H1 (cell line): Measurements from ENCODE around the gene SLC1A2. TPM values are rescaled to one million over a fixed set of nuclear protein-coding genes. Genes with fewer than 3 reads are reported as not detected.

Experiments
- CTCF ChIA-PET: fragments of 300-600 bp; sonication (Branson Sonifier 250); formaldehyde crosslinking; loops from one replicate; lab custom pipeline; 2021; ENCODE audit not compliant: partially characterized antibody; lab: Charles Lee
- POLR2A ChIA-PET: fragments of 300-600 bp; sonication (Branson Sonifier 250); formaldehyde crosslinking; loops from one replicate; lab custom pipeline; 2021; ENCODE audit warnings: inconsistent platforms; ENCODE audit not compliant: partially characterized antibody; lab: Charles Lee
- DNase-seq, 2 experiments: peaks; one replicate each; pipeline versions ENCODE4 v3.0.0 to v3.0.0-alpha.2; 2010 to 2022; ENCODE audit warnings: low spot score in 2 of 2, low read depth in 1 of 2, mixed read lengths in 1 of 2
- FAIRE-seq: peaks from 2 replicates; lab custom pipeline; 2011; peaks lifted over from hg19 to GRCh38; lab: Jason Lieb, UNC
- H2AFZ ChIP-seq: 2 replicates; pipeline ENCODE4 v1.8.1; 2012; ENCODE audit warnings: low read length, inconsistent platforms
- H2AK5ac ChIP-seq: 2 replicates; pipeline ENCODE4 v1.6.1; 2013; ENCODE audit warnings: low read depth, low read length
- H2BK120ac ChIP-seq: replicated peaks from 2 replicates; pipeline ENCODE3; 2013; ENCODE audit warnings: low read depth, low read length, inconsistent platforms
- H2BK12ac ChIP-seq: 2 replicates; pipeline ENCODE4 v1.6.1; 2013; ENCODE audit warnings: low read depth, low read length
- H2BK15ac ChIP-seq: 2 replicates; pipeline ENCODE4 v1.6.1; 2013; ENCODE audit warnings: low read length
- H2BK20ac ChIP-seq: 2 replicates; pipeline ENCODE4 v1.6.1; 2013; ENCODE audit warnings: low read length
- H2BK5ac ChIP-seq: 2 replicates; pipeline ENCODE4 v1.6.1; 2013; ENCODE audit warnings: low read depth, low read length
- H3K14ac ChIP-seq: 2 replicates; pipeline ENCODE4 v1.6.1; 2013; ENCODE audit warnings: inconsistent platforms; ENCODE audit not compliant: insufficient read length
- H3K18ac ChIP-seq: 2 replicates; pipeline ENCODE4 v1.6.1; 2013; ENCODE audit warnings: low read length; ENCODE audit errors: extremely low read depth
- H3K23ac ChIP-seq: 2 replicates; pipeline ENCODE4 v1.6.1; 2013; ENCODE audit warnings: inconsistent platforms; ENCODE audit not compliant: insufficient read length
- H3K23me2 ChIP-seq: 2 replicates; pipeline ENCODE4 v1.6.1; 2013; ENCODE audit warnings: low read depth, low read length
- H3K27ac ChIP-seq: 2 replicates; pipeline ENCODE4 v1.6.1; 2011; ENCODE audit warnings: low read depth, low read length, inconsistent platforms
- H3K27me3 ChIP-seq, 4 experiments: replicated peaks in 1 of 4; 1 replicate in 1 of 4; 2 replicates in 3 of 4; pipeline versions ENCODE4 v1.6.1 to v1.8.1; 2011 to 2013; ENCODE audit warnings: low read length in 3 of 4, mild to moderate bottlenecking in 3 of 4, inconsistent platforms in 2 of 4, mixed read lengths in 2 of 4, moderate library complexity in 1 of 4; ENCODE audit not compliant: control insufficient read depth in 3 of 4, insufficient read depth in 3 of 4; ENCODE audit errors: extremely low read depth in 1 of 4
- H3K36me3 ChIP-seq, 4 experiments: 2 replicates each; pipeline versions ENCODE4 v1.6.1 to v1.8.1; 2011 to 2013; ENCODE audit warnings: mild to moderate bottlenecking in 4 of 4, low read length in 3 of 4, moderate library complexity in 2 of 4, control low read depth in 1 of 4, inconsistent platforms in 1 of 4; ENCODE audit not compliant: insufficient read depth in 4 of 4, control insufficient read depth in 2 of 4
- H3K4ac ChIP-seq: replicated peaks from 2 replicates; pipeline ENCODE3; 2013; ENCODE audit warnings: low read length, low read depth, mixed read lengths, inconsistent platforms; ENCODE audit not compliant: insufficient read length
- H3K4me1 ChIP-seq, 4 experiments: replicated peaks in 1 of 4; 1 replicate in 1 of 4; 2 replicates in 3 of 4; pipeline versions ENCODE4 v1.6.1 to v1.8.1; 2011 to 2013; ENCODE audit warnings: low read length in 3 of 4, inconsistent platforms in 2 of 4, mixed read lengths in 1 of 4; ENCODE audit not compliant: insufficient read depth in 4 of 4, control insufficient read depth in 3 of 4
- H3K4me2 ChIP-seq, 2 experiments: 2 replicates each; pipeline versions ENCODE4 v1.6.1 to v1.8.1; 2011 to 2013; ENCODE audit warnings: low read depth in 2 of 2, low read length in 2 of 2, control low read depth in 1 of 2, inconsistent platforms in 1 of 2, mild to moderate bottlenecking in 1 of 2; ENCODE audit not compliant: insufficient read depth in 1 of 2
- H3K4me3 ChIP-seq, 4 experiments: fragments of 200-600, 300-600 bp in 1 of 4; sonication (generic), shearing (Covaris generic), sonication (Bioruptor Twin) in 1 of 4; 2 replicates each; pipeline versions ENCODE4 v1.5.1 to v1.8.1; 2011 to 2016; ENCODE audit warnings: low read length in 4 of 4, low read depth in 3 of 4, control low read depth in 2 of 4, inconsistent platforms in 2 of 4, mild to moderate bottlenecking in 2 of 4, mixed read lengths in 1 of 4, moderate library complexity in 1 of 4; ENCODE audit not compliant: insufficient read depth in 2 of 4; ENCODE audit errors: extremely low read depth in 1 of 4
- H3K56ac ChIP-seq: replicated peaks from 2 replicates; pipeline ENCODE3; 2013; ENCODE audit warnings: low read depth, mild to moderate bottlenecking, mixed read lengths, low read length, inconsistent platforms; ENCODE audit not compliant: insufficient read length
- H3K79me1 ChIP-seq: 2 replicates; pipeline ENCODE4 v1.6.1; 2013; ENCODE audit warnings: low read depth, low read length, control low read depth
- H3K79me2 ChIP-seq, 2 experiments: 2 replicates each; pipeline versions ENCODE4 v1.6.1 to v1.8.1; 2012 to 2013; ENCODE audit warnings: low read length in 2 of 2, mild to moderate bottlenecking in 2 of 2, inconsistent platforms in 1 of 2; ENCODE audit not compliant: insufficient read depth in 2 of 2, control insufficient read depth in 1 of 2
- H3K9ac ChIP-seq, 4 experiments: replicated peaks in 1 of 4; 1 replicate in 1 of 4; 2 replicates in 3 of 4; pipeline versions ENCODE4 v1.6.1 to v1.8.1; 2011 to 2013; ENCODE audit warnings: low read depth in 3 of 4, low read length in 3 of 4, control low read depth in 2 of 4, mild to moderate bottlenecking in 2 of 4, moderate library complexity in 2 of 4, inconsistent platforms in 1 of 4; ENCODE audit errors: extremely low read depth in 1 of 4
- H3K9me3 ChIP-seq, 2 experiments: 2 replicates each; pipeline versions ENCODE4 v1.6.1 to v1.8.1; 2012 to 2013; ENCODE audit warnings: mild to moderate bottlenecking in 2 of 2, moderate library complexity in 2 of 2, control low read depth in 1 of 2, inconsistent platforms in 1 of 2, low read depth in 1 of 2, low read length in 1 of 2, mixed read lengths in 1 of 2; ENCODE audit not compliant: insufficient read depth in 2 of 2
- H4K20me1 ChIP-seq, 2 experiments: replicated peaks in 1 of 2; 2 replicates each; pipeline versions ENCODE3 to v1.8.1; 2011 to 2013; ENCODE audit warnings: inconsistent platforms in 2 of 2, low read length in 2 of 2, mild to moderate bottlenecking in 1 of 2; ENCODE audit not compliant: insufficient read depth in 2 of 2, control insufficient read depth in 1 of 2
- H4K5ac ChIP-seq: 2 replicates; pipeline ENCODE4 v1.6.1; 2013; ENCODE audit warnings: low read length, low read depth, mixed read lengths, inconsistent platforms; ENCODE audit not compliant: insufficient read length
- H4K8ac ChIP-seq: 2 replicates; pipeline ENCODE4 v1.8.0; 2013; ENCODE audit warnings: mild to moderate bottlenecking, moderate library complexity, low read length, inconsistent platforms; ENCODE audit not compliant: insufficient read depth; ENCODE audit errors: extremely low read depth
- H4K91ac ChIP-seq: replicated peaks from 2 replicates; pipeline ENCODE3; 2013; ENCODE audit warnings: low read length, mixed read lengths, inconsistent platforms; ENCODE audit not compliant: insufficient read length
- ASH2L ChIP-seq: fragments of 200-600, 300-600 bp; sonication (generic); IDR thresholded peaks from one replicate; pipeline ENCODE4 v1.7.1; 2017; ENCODE audit warnings: low read length
- BACH1 ChIP-seq: IDR thresholded peaks from 2 replicates; pipeline ENCODE4 v1.6.1; 2012; ENCODE audit warnings: low read length, improper control_type of control experiment
- BCL11A ChIP-seq, 2 experiments: IDR thresholded peaks; one replicate each; pipeline ENCODE4 v1.6.1; 2011; ENCODE audit warnings: low read depth in 2 of 2, low read length in 2 of 2, mild to moderate bottlenecking in 2 of 2
- BRCA1 ChIP-seq: IDR thresholded peaks from 2 replicates; pipeline ENCODE4 v1.6.1; 2012; ENCODE audit warnings: low read depth, low read length, improper control_type of control experiment
- CHD2 ChIP-seq: IDR thresholded peaks from 2 replicates; pipeline ENCODE4 v1.6.1; 2012; ENCODE audit warnings: low read length, improper control_type of control experiment
- CREB1 ChIP-seq: IDR thresholded peaks from 2 replicates; pipeline ENCODE4 v1.6.1; 2012; ENCODE audit warnings: inconsistent platforms
- GTF2F1 ChIP-seq: IDR thresholded peaks from 2 replicates; pipeline ENCODE4 v1.6.1; 2012; ENCODE audit warnings: low read depth, low read length, improper control_type of control experiment, borderline replicate concordance
- JUN ChIP-seq: IDR thresholded peaks from 2 replicates; pipeline ENCODE4 v1.6.1; 2011; ENCODE audit warnings: low read depth, mild to moderate bottlenecking, improper control_type of control experiment, low read length
- KDM4A ChIP-seq: IDR thresholded peaks from one replicate; pipeline ENCODE4 v1.7.1; 2012; ENCODE audit warnings: low read depth, mild to moderate bottlenecking, moderate library complexity, low read length, inconsistent platforms; ENCODE audit not compliant: severe bottlenecking
- RBBP5 ChIP-seq: IDR thresholded peaks from 2 replicates; pipeline ENCODE4 v1.7.1; 2012; ENCODE audit warnings: low read depth, mild to moderate bottlenecking, inconsistent platforms, low read length, moderate library complexity, borderline replicate concordance
- TCF12 ChIP-seq: IDR thresholded peaks from 2 replicates; pipeline ENCODE4 v1.6.1; 2011; ENCODE audit warnings: low read depth, mild to moderate bottlenecking, low read length
- WGBS, 2 experiments: shearing (Covaris generic) in 1 of 2; methylation state at CpG; one replicate each; pipeline versions ENCODE4 v1.1.6 to v1.1.7; 2013 to 2015; ENCODE audit warnings: low lambda C conversion rate in 2 of 2, mixed read lengths in 2 of 2, inconsistent platforms in 1 of 2, low coverage in 1 of 2, missing lambda C conversion rate in 1 of 2; ENCODE audit not compliant: insufficient replicate concordance in 2 of 2, insufficient coverage in 1 of 2, insufficient read length in 1 of 2; ENCODE audit errors: extremely low coverage in 1 of 2, missing lambda C conversion rate in 1 of 2; 5-methylcytosine and 5-hydroxymethylcytosine counted together
- polyA plus RNA-seq, 7 experiments: library from polyadenylated mRNA; depleted of rRNA in 3 of 7; stranded (reverse) in 5 of 7; unstranded in 2 of 7; fragments of >200 nt in 5 of 7; fragments of 200-250 nt in 2 of 7; gene quantifications; 1 replicate in 5 of 7; 2 replicates in 1 of 7; 4 replicates in 1 of 7; pipeline versions ENCODE4 v1.2.1 to v1.2.3, GENCODE V29; 2011 to 2013; ENCODE audit warnings: missing spikeins in 2 of 7, mixed read lengths in 2 of 7
- total RNA-seq: library from RNA; stranded (reverse); fragmentation: NEBNext Ultra II Directional; extraction: Animal tissue kit (Norgen Biotek cat#: 25700); gene quantifications from 2 replicates; pipeline ENCODE4 v1.2.1, GENCODE V29; 2021
- TF ChIP-seq, protein P1 (sequence below): IDR thresholded peaks from 2 replicates; pipeline ENCODE4 v1.6.1; 2012; ENCODE audit warnings: inconsistent platforms

The SLC1A2 gene
- total and polyA plus RNA-seq, 2 of the 8 experiments (the other 6 are each of a cell fraction or from before 2014, with no cell fraction given) = 0.57 to 1.2 TPM

DNA sequence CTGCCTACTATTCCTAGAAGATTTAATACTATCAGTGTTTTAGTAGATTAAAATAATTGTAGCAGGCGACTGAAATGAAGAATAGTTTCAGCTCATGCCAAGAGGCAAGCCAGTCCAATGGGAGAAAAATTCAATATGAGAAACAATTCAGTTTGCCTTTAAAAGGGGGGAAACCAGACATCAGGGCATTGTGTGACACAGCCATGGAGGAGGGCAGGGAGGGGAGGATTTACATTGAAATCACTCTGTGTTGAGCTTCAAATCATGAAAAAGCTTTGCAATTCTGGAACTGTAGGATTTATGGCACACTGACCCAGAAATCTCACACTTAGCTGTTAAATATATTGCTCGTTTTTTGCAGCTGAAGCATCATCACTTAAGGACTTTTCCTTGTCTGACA is 4.6 kb downstream of the SLC1A2 start:
- H2BK20ac ChIP-seq = no peak overlapping the region
- H3K18ac ChIP-seq = no peak overlapping the region
- H3K4me3 ChIP-seq = no peak overlapping the region
- no peak for TF ChIP-seq BCL11A (IDR thresholded peaks at IDR 0.05; ENCODE audit: low read depth in 2 of 2, low read length in 2 of 2)
- TF ChIP-seq KDM4A = no peak
- TF ChIP-seq JUN = no peak
- TF ChIP-seq CHD2 = no peak
- no peak for TF ChIP-seq GTF2F1
- no peak for TF ChIP-seq ASH2L
- TF ChIP-seq, protein P1, sequence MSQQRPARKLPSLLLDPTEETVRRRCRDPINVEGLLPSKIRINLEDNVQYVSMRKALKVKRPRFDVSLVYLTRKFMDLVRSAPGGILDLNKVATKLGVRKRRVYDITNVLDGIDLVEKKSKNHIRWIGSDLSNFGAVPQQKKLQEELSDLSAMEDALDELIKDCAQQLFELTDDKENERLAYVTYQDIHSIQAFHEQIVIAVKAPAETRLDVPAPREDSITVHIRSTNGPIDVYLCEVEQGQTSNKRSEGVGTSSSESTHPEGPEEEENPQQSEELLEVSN = no peak
- no peak for TF ChIP-seq BACH1
- TF ChIP-seq TCF12 = no peak
- no peak for TF ChIP-seq CREB1
- no peak for TF ChIP-seq RBBP5
- no peak for TF ChIP-seq BRCA1
- no peak overlapping the region for H3K56ac ChIP-seq
- DNase-seq (no peak), FAIRE-seq (no peak)
- no peaks in the 10 kb centered on the region for H3K36me3 ChIP-seq
- no peak overlapping the region for H4K91ac ChIP-seq
- no peak overlapping the region for H2AFZ ChIP-seq
- POLR2A ChIA-PET = no interaction called here
- no peaks in the 10 kb centered on the region for H3K79me2 ChIP-seq
- H3K9me3 ChIP-seq = no peaks in the 10 kb centered on the region
- peaks cover 13% of the 10 kb centered on the region; the same call in 1 of the 2 replicates for H3K23me2 ChIP-seq
- no peak overlapping the region for H3K4me2 ChIP-seq
- H3K4ac ChIP-seq = no peak overlapping the region
- H4K8ac ChIP-seq = no peak overlapping the region
- no peak overlapping the region for H3K14ac ChIP-seq
- H3K79me1 ChIP-seq = no peaks in the 10 kb centered on the region
- H3K27me3 ChIP-seq = peaks cover 16 to 50% (median 39%) of the 10 kb centered on the region in 4 experiments
- H2BK5ac ChIP-seq = no peak overlapping the region
- H3K9ac ChIP-seq = no peak overlapping the region
- WGBS, 2 experiments = 71% methylated on average over 2 of the region's 2 CpGs; no CpG with 5 or more reads in 1 of the 2 experiments
- CTCF ChIA-PET = interaction anchor here (0.8 to 3.6 kb wide), 4 partner anchors 10 to 75 kb away, joined by 3 to 24 read pairs (median 3); no protein-coding TSS in a partner anchor
- H3K23ac ChIP-seq = no peak overlapping the region
- H2BK15ac ChIP-seq = no peak overlapping the region
- H2AK5ac ChIP-seq = no peak overlapping the region
- no peak overlapping the region for H2BK12ac ChIP-seq
- H3K4me1 ChIP-seq = peaks cover 0 to 3% (median 0%) of the 10 kb centered on the region in 4 experiments; a peak in 3 of 7 replicates
- no peak overlapping the region for H2BK120ac ChIP-seq
- H4K20me1 ChIP-seq = no peaks in the 10 kb centered on the region
- H3K27ac ChIP-seq = no peak overlapping the region
- no peak overlapping the region for H4K5ac ChIP-seq
